ENCODE results near the gene SBF2.
A peak's percentile ranks its signal among the peaks of the same experiment; 100 is the strongest.

SBF2 gene

DNA sequence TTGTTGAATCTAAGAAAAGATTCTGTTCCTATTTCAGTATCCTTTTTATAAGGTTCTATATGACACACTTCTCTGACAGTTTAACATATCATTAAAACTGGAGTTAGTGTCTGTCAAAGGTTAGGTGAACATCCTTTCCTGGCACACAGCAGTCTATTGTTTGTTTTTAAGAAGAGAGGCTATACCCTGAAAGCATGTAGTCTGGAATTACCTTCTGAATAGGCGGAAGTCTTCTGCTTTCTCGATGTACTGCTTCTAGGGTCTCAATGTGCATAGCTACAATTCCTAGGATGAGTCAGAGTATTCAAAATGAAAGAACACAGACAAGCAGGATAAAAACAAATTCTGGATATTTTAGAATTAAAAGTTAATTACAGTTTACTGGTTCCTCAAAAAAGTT is 441.6 kb downstream of the SBF2 start:
- Histone ChIP-seq H3K27me3 (replicated peaks; ENCODE audit: control insufficient read depth, insufficient read depth, low read length) (no peaks in the 10 kb centered on the region), H3K4me3 (ENCODE audit: low read length) (no peak overlapping the region), H3K36me3 (ENCODE audit: control insufficient read depth, insufficient read depth, low read length, severe bottlenecking) (peaks cover 40% of the 10 kb centered on the region), H3K9me3 (ENCODE audit: control insufficient read depth, low read length) (peaks cover 4% of the 10 kb centered on the region), H3K4me1 (ENCODE audit: control insufficient read depth, insufficient read depth, low read length) (peaks cover 56% of the 10 kb centered on the region), H3K9ac (ENCODE audit: low read length) (peak overlapping the region; percentile 68)
- no peak for DNase-seq (ENCODE audit: low read depth)

DNA sequence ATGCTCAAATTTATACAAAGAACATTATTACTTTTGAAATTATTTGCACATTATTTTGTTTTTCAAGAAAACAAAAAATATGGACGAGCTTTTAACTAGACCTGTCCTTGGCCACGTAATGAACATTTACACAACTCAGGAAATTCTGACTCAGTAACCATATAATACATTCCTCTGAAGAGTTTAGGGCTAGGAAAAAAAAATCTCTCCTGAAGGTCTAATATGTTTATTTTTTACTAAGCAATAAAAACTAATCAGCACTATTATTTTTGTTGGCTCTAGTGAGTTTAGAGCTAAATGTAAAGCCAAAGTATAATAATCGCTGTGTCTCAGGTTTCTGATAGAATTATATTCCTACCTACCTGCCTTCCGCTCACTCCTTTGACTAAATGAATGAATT is 442.7 kb downstream of the SBF2 start:
- H3K9ac ChIP-seq (ENCODE audit: low read length), result peak overlapping the region; percentile 68
- H3K36me3 ChIP-seq (ENCODE audit: control insufficient read depth, insufficient read depth, low read length, severe bottlenecking), result peaks cover 42% of the 10 kb centered on the region
- peak; percentile 60 for DNase-seq (ENCODE audit: low read depth)
- H3K27me3 ChIP-seq (replicated peaks; ENCODE audit: control insufficient read depth, insufficient read depth, low read length), result no peaks in the 10 kb centered on the region
- H3K9me3 ChIP-seq (ENCODE audit: control insufficient read depth, low read length), result peaks cover 3% of the 10 kb centered on the region
- H3K4me1 ChIP-seq (ENCODE audit: control insufficient read depth, insufficient read depth, low read length), result peaks cover 64% of the 10 kb centered on the region
- no peak overlapping the region for H3K4me3 ChIP-seq (ENCODE audit: low read length)

DNA sequence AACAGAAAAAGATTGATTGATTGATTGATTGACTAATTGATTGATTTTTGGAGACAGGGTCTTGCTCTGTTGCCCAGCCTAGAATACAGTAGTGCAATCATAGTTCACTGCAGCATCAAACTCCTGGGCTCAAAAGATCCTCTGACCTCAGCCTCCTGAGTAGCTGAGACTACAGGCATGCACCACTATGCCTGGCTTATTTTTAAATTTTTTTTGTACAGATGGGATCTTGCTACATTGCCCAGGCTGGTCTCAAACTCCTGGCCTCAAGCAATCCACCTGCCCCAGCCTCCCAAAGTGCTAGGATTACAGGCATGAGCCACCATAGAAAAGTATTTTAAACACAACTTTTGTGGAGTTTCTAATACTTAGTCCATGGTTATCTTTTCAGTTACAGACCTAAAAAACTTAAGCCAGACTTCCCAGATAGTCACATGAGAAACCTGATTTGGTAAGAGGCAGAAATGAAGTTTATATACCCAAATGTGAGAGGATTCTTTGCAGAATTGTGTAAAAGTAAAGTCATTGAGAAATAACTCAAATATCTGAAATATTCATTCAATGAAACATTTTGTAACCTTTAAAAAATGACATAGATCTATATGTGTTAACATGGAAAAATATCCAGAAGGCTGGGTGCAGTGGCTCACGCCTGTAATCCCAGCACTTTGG is 443.7 kb downstream of the SBF2 start:
- peaks cover 42% of the 10 kb centered on the region for H3K36me3 ChIP-seq (ENCODE audit: control insufficient read depth, insufficient read depth, low read length, severe bottlenecking)
- no peaks in the 10 kb centered on the region for H3K9me3 ChIP-seq (ENCODE audit: control insufficient read depth, low read length)
- H3K27me3 ChIP-seq (replicated peaks; ENCODE audit: control insufficient read depth, insufficient read depth, low read length), result no peaks in the 10 kb centered on the region
- peak; percentile 71 for DNase-seq (ENCODE audit: low read depth)
- peaks cover 56% of the 10 kb centered on the region for H3K4me1 ChIP-seq (ENCODE audit: control insufficient read depth, insufficient read depth, low read length)
- H3K4me3 ChIP-seq (ENCODE audit: low read length), result no peak overlapping the region
- peak overlapping the region; percentile 73 for H3K9ac ChIP-seq (ENCODE audit: low read length)

DNA sequence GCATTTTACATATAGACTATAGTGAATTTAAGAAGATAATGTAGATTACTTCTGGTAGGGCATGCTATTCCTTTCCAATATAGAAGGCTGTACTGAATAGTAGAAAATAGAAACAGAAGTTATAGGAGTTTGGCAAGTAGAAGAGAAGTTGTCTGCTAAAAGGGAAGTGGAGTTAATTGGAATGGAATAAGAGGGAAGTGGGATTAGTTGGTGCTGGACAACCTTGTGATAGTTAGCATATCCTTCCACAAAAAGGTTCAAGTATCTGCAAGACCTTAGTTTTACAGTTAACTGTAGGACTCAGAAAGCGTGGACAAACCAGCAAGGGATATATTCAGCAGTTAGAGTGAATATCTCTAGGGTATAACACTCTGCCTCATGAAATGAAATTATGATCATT is 444.6 kb downstream of the SBF2 start:
- no peak for DNase-seq (ENCODE audit: low read depth)
- peaks cover 49% of the 10 kb centered on the region for H3K4me1 ChIP-seq (ENCODE audit: control insufficient read depth, insufficient read depth, low read length)
- no peak overlapping the region for H3K4me3 ChIP-seq (ENCODE audit: low read length)
- peaks cover 44% of the 10 kb centered on the region for H3K36me3 ChIP-seq (ENCODE audit: control insufficient read depth, insufficient read depth, low read length, severe bottlenecking)
- H3K9me3 ChIP-seq (ENCODE audit: control insufficient read depth, low read length), result no peaks in the 10 kb centered on the region
- peak overlapping the region; percentile 73 for H3K9ac ChIP-seq (ENCODE audit: low read length)
- H3K27me3 ChIP-seq (replicated peaks; ENCODE audit: control insufficient read depth, insufficient read depth, low read length), result no peaks in the 10 kb centered on the region

DNA sequence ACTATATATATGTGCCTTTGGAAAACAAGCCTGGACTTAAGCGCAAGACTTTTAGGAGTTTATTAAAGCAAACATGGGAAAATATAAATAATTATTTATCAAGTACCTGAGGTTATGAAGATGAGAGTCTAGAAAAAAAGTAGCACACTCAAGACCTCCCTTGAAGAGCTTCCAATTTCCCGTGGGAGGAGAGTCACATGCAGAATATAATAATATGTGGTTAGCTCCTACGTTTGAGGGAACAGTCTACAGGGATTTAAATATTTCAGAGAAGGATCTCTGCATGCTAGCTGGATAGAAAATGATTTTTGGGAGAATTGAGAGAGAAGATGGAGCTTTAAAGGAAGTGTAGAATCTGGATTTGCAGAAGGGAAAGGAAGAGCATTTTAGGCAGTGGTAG is 446.4 kb downstream of the SBF2 start:
- Histone ChIP-seq H3K9ac (ENCODE audit: low read length) (peak overlapping the region; percentile 45), H3K27me3 (replicated peaks; ENCODE audit: control insufficient read depth, insufficient read depth, low read length) (no peaks in the 10 kb centered on the region), H3K4me1 (ENCODE audit: control insufficient read depth, insufficient read depth, low read length) (peaks cover 35% of the 10 kb centered on the region), H3K9me3 (ENCODE audit: control insufficient read depth, low read length) (no peaks in the 10 kb centered on the region), H3K4me3 (ENCODE audit: low read length) (no peak overlapping the region), H3K36me3 (ENCODE audit: control insufficient read depth, insufficient read depth, low read length, severe bottlenecking) (peaks cover 57% of the 10 kb centered on the region)
- DNase-seq (ENCODE audit: low read depth), result no peak

DNA sequence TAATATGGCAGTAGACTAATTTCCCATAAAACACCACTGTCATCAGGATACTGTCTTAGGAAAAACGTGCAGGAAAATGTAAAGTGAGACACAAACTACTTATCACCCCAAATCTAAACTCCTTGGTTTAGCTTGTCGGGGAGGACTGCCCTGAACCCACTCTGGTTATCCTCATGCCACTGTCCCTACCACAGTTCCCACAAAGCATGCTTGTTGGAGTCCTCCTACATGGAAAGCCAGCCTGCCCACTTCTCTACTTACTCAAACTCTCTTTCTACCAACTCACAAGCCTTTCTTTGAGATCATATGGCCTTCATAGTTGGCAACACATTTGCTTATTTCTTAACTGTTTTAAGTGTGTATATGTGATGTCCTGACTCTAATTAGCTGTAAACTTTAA is 451.1 kb downstream of the SBF2 start:
- DNase-seq (ENCODE audit: low read depth), result no peak
- H3K36me3 ChIP-seq (ENCODE audit: control insufficient read depth, insufficient read depth, low read length, severe bottlenecking), result peaks cover 69% of the 10 kb centered on the region
- H3K4me1 ChIP-seq (ENCODE audit: control insufficient read depth, insufficient read depth, low read length), result peaks cover 47% of the 10 kb centered on the region
- no peaks in the 10 kb centered on the region for H3K9me3 ChIP-seq (ENCODE audit: control insufficient read depth, low read length)
- H3K27me3 ChIP-seq (replicated peaks; ENCODE audit: control insufficient read depth, insufficient read depth, low read length), result no peaks in the 10 kb centered on the region
- peak overlapping the region; percentile 22 for H3K9ac ChIP-seq (ENCODE audit: low read length)
- H3K4me3 ChIP-seq (ENCODE audit: low read length), result no peak overlapping the region

DNA sequence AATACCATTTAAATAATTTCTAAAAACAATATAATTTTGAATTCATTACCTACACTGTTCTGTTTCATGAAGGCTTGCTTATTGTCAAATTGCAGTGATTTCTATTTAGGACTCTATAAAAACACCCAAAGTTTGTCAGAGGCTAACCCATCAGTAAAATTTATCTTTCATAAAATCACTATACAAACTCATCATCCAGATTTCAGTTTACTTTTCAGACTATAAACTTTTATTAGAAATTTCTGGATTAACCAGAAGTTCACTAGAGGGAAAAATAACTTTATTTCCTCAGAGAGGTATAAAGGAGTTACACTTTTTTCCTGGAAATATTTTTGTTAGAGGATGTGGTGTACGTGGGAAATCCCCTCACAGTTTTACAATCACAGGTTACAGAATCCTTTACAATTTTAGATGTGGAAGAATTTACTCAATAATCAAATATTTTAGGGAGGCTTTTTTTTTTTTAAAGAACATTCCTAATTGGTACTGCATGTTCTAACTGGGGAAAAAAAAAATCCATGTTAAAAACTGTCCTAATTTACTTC is 453.5 kb downstream of the SBF2 start:
- peak; percentile 45 for DNase-seq (ENCODE audit: low read depth)
- Histone ChIP-seq H3K4me1 (ENCODE audit: control insufficient read depth, insufficient read depth, low read length) (peaks cover 35% of the 10 kb centered on the region), H3K27me3 (replicated peaks; ENCODE audit: control insufficient read depth, insufficient read depth, low read length) (no peaks in the 10 kb centered on the region), H3K4me3 (ENCODE audit: low read length) (no peak overlapping the region), H3K9me3 (ENCODE audit: control insufficient read depth, low read length) (no peaks in the 10 kb centered on the region), H3K36me3 (ENCODE audit: control insufficient read depth, insufficient read depth, low read length, severe bottlenecking) (peaks cover 62% of the 10 kb centered on the region), H3K9ac (ENCODE audit: low read length) (peak overlapping the region; percentile 85)

DNA sequence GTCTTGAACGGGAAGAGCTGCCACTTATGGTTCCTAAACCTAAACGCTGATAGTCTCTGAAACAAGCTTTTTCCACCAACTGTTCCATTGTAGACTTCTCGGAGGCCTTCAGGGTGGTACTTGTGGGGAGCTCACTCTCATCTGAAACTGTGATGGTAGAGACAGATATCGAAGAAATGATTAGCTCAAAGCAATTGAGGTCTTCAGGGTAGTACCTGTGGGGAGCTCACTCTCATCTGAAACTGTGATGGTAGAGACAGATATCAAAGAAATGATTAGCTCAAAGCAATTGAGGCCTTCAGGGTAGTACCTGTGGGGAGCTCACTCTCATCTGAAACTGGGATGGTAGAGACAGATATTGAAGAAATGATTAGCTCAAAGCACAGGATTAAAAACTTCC is 454.5 kb downstream of the SBF2 start:
- Histone ChIP-seq H3K9me3 (ENCODE audit: control insufficient read depth, low read length) (no peaks in the 10 kb centered on the region), H3K4me3 (ENCODE audit: low read length) (no peak overlapping the region), H3K27me3 (replicated peaks; ENCODE audit: control insufficient read depth, insufficient read depth, low read length) (no peaks in the 10 kb centered on the region), H3K36me3 (ENCODE audit: control insufficient read depth, insufficient read depth, low read length, severe bottlenecking) (peaks cover 52% of the 10 kb centered on the region), H3K9ac (ENCODE audit: low read length) (peak overlapping the region; percentile 85), H3K4me1 (ENCODE audit: control insufficient read depth, insufficient read depth, low read length) (peaks cover 40% of the 10 kb centered on the region)
- DNase-seq (ENCODE audit: low read depth), result no peak

DNA sequence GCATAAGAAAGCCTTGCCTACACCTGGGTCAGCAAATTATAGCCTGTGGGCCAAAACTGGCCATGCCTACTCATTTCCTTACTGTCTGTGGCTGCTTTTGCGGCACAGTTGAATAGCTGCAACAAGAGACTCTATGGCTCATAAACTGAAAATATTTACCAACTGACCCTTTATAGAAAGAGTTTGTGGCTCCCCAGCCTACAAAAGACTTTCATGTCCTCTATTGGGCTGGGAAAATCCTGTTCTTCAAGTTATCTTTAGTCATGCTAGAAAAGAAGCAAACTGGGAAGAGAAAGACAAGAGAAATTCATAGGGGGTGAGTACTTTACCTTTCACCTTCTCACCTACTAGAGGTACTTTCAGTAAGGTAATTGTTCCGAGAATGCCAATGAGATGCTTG is 455.1 kb downstream of the SBF2 start:
- DNase-seq (ENCODE audit: low read depth), result no peak
- peaks cover 47% of the 10 kb centered on the region for H3K36me3 ChIP-seq (ENCODE audit: control insufficient read depth, insufficient read depth, low read length, severe bottlenecking)
- no peaks in the 10 kb centered on the region for H3K27me3 ChIP-seq (replicated peaks; ENCODE audit: control insufficient read depth, insufficient read depth, low read length)
- peak overlapping the region; percentile 85 for H3K9ac ChIP-seq (ENCODE audit: low read length)
- no peaks in the 10 kb centered on the region for H3K9me3 ChIP-seq (ENCODE audit: control insufficient read depth, low read length)
- peaks cover 43% of the 10 kb centered on the region for H3K4me1 ChIP-seq (ENCODE audit: control insufficient read depth, insufficient read depth, low read length)
- H3K4me3 ChIP-seq (ENCODE audit: low read length), result no peak overlapping the region

DNA sequence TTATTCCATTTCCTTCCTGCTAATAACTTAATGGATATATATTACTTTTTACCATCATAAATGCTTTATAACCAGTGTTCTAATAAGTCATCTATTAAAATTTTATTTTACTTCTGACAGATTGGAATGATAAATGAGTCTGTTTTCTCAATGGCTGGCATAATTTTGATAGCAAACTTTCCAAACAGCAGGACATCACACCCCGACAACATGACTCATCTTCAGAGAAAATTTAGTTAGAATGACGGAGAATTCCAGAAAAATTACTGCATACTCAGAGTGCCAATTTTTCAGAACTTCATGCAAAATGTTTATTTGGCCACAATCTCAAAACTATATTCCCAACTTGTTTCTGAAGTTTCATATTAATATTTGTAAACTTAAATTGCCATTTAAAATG is 455.8 kb downstream of the SBF2 start:
- Histone ChIP-seq H3K27me3 (replicated peaks; ENCODE audit: control insufficient read depth, insufficient read depth, low read length) (no peaks in the 10 kb centered on the region), H3K4me1 (ENCODE audit: control insufficient read depth, insufficient read depth, low read length) (peaks cover 43% of the 10 kb centered on the region), H3K4me3 (ENCODE audit: low read length) (no peak overlapping the region), H3K36me3 (ENCODE audit: control insufficient read depth, insufficient read depth, low read length, severe bottlenecking) (peaks cover 43% of the 10 kb centered on the region), H3K9me3 (ENCODE audit: control insufficient read depth, low read length) (no peaks in the 10 kb centered on the region), H3K9ac (ENCODE audit: low read length) (peak overlapping the region; percentile 85)
- DNase-seq (ENCODE audit: low read depth), result peak; percentile 71

DNA sequence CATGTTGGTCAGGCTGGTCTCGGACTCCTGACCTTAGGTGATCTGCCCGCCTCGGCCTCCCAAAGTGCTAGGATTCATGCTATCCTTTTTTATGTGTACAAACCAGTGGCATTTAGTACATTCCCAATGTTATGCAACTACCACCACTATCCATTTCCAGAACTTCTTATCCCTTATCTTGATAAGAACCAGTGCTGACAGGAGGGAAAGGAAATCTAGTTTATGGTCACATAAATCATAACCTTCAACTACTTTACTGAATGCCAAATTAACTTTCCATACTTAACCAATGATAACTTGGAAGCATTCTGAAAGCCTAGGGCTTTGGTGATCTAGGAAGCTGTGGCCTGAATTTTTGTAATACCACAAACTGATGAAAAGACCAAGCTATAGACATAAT is 459.7 kb downstream of the SBF2 start:
- no peak for DNase-seq (ENCODE audit: low read depth)

DNA sequence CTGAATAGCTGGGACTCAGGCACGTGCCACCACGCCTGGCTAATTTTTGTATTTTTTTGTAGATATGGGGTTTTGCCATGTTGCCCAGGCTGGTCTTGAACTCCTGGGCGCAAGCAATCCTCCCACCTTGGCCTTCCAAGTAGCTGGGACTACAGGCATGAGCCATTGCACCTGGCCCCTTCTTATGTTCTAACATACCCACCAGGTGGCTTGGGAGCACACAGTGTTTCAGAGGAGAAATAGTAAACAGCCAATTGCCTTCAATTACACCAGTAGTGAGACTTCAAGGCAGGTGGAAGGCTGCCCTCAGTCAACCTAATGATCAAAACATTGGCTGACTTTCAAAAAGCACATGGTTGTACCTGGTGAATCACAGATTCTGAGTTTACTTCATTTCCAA is 462.9 kb downstream of the SBF2 start:
- H3K27me3 ChIP-seq (replicated peaks; ENCODE audit: control insufficient read depth, insufficient read depth, low read length), result no peaks in the 10 kb centered on the region
- no peak overlapping the region for H3K9ac ChIP-seq (ENCODE audit: low read length)
- no peak overlapping the region for H3K4me3 ChIP-seq (ENCODE audit: low read length)
- no peaks in the 10 kb centered on the region for H3K9me3 ChIP-seq (ENCODE audit: control insufficient read depth, low read length)
- DNase-seq (ENCODE audit: low read depth), result no peak
- H3K36me3 ChIP-seq (ENCODE audit: control insufficient read depth, insufficient read depth, low read length, severe bottlenecking), result peaks cover 22% of the 10 kb centered on the region
- H3K4me1 ChIP-seq (ENCODE audit: control insufficient read depth, insufficient read depth, low read length), result peaks cover 23% of the 10 kb centered on the region

More for the DNA sequence above, 459.7 kb downstream of the SBF2 start:
- H3K9me3 ChIP-seq (ENCODE audit: control insufficient read depth, low read length), result no peaks in the 10 kb centered on the region
- no peaks in the 10 kb centered on the region for H3K27me3 ChIP-seq (replicated peaks; ENCODE audit: control insufficient read depth, insufficient read depth, low read length)
- H3K4me3 ChIP-seq (ENCODE audit: low read length), result no peak overlapping the region
- peaks cover 26% of the 10 kb centered on the region for H3K4me1 ChIP-seq (ENCODE audit: control insufficient read depth, insufficient read depth, low read length)
- H3K9ac ChIP-seq (ENCODE audit: low read length), result peak overlapping the region; percentile 56
- H3K36me3 ChIP-seq (ENCODE audit: control insufficient read depth, insufficient read depth, low read length, severe bottlenecking), result peaks cover 34% of the 10 kb centered on the region

Measured in adipocyte (in vitro differentiated cells).